Lower lobe of right lung (tissue), 2 donors: Measurements from ENCODE around the gene SH3PXD2B. TPM values are rescaled to one million over a fixed set of nuclear protein-coding genes. Genes with fewer than 3 reads are reported as not detected.

Experiments used
- ATAC-seq, 2 donors: fragments of 200-7000 bp; cut with Tn5 transposase; one replicate each; pipeline ENCODE4 v1.9.1; 2020 to 2022; ENCODE audit warnings: mild to moderate bottlenecking in 2 of 2, moderate library complexity in 2 of 2
- DNase-seq: peaks from one replicate; pipeline ENCODE4 v3.0.0-alpha.2; 2020
- H3K27ac ChIP-seq: fragments of 200-600 bp; one replicate; pipeline ENCODE4 v1.8.0; 2022
- H3K27me3 ChIP-seq: fragments of 200-600 bp; one replicate; pipeline ENCODE4 v1.8.0; 2022; ENCODE audit warnings: low read depth
- H3K36me3 ChIP-seq: fragments of 200-600 bp; one replicate; pipeline ENCODE4 v1.8.0; 2022; ENCODE audit warnings: mild to moderate bottlenecking
- H3K4me1 ChIP-seq: fragments of 200-600 bp; one replicate; pipeline ENCODE4 v1.8.0; 2022
- H3K4me3 ChIP-seq: fragments of 200-600 bp; one replicate; pipeline ENCODE4 v1.8.0; 2022; ENCODE audit warnings: mild to moderate bottlenecking
- H3K9me3 ChIP-seq: fragments of 200-600 bp; one replicate; pipeline ENCODE4 v1.8.0; 2022
- CTCF ChIP-seq: fragments of 200-600 bp; IDR thresholded peaks from one replicate; pipeline ENCODE4 v1.8.0; 2022; ENCODE audit warnings: antibody characterized with exemption, mild to moderate bottlenecking
- intact Hi-C: fragments of 100-400 bp; cut with DNase I; formaldehyde crosslinking; loops from one replicate; pipeline ENCODE4 v1.11.0; 2022
- total RNA-seq: library from RNA; stranded (reverse); fragmentation: NEBNext Ultra II Directional; extraction: Animal tissue kit (Norgen Biotek cat#: 25700); gene quantifications from one replicate; pipeline ENCODE4 v1.2.1, GENCODE V29; 2021
- donor health status: DM: no; HTN: yes; CAD: no; lungs with severe emphysema.

The SH3PXD2B gene
- total RNA-seq, 1 donor from 2014 or later, result 49.8 TPM

GRCh38 chr5:172498431-172499129 is 44.3 kb upstream of the SH3PXD2B start:
- Histone ChIP-seq H3K4me3 (no peak overlapping the region), H3K27ac (no peak overlapping the region), H3K36me3 (no peaks in the 10 kb centered on the region), H3K4me1 (peaks cover 12% of the 10 kb centered on the region), H3K9me3 (no peaks in the 10 kb centered on the region), H3K27me3 (no peaks in the 10 kb centered on the region)
- ATAC-seq, result no peak
- intact Hi-C loops, result no loop called here
- TF ChIP-seq CTCF, result no peak
- DNase-seq, result no peak

- Histone ChIP-seq H3K4me1 (peaks cover 12% of the 10 kb centered on the region), H3K36me3 (no peaks in the 10 kb centered on the region), H3K4me3 (no peak overlapping the region), H3K27ac (no peak overlapping the region), H3K27me3 (no peaks in the 10 kb centered on the region), H3K9me3 (no peaks in the 10 kb centered on the region)
- TF ChIP-seq CTCF, result no peak
- ATAC-seq (no peak), DNase-seq (no peak)
- intact Hi-C loops, result no loop called here
Measured at GRCh38 chr5:172497591-172498255, 43.4 kb upstream of the SH3PXD2B start.

- H3K4me3 ChIP-seq, result no peak overlapping the region
- ATAC-seq (peak in 1 of 2 donors; percentile 54), DNase-seq (no peak)
- H3K36me3 ChIP-seq, result no peaks in the 10 kb centered on the region
- H3K9me3 ChIP-seq, result no peaks in the 10 kb centered on the region
- H3K4me1 ChIP-seq, result peaks cover 12% of the 10 kb centered on the region
- H3K27me3 ChIP-seq, result no peaks in the 10 kb centered on the region
- H3K27ac ChIP-seq, result peak overlapping the region; percentile 21
- no peak for TF ChIP-seq CTCF
- intact Hi-C loops, result no loop called here
Measured at GRCh38 chr5:172496671-172497371, 42.5 kb upstream of the SH3PXD2B start.

- intact Hi-C loops, result no loop called here
- no peaks in the 10 kb centered on the region for H3K27me3 ChIP-seq
- ATAC-seq, result no peak
- H3K4me1 ChIP-seq, result peaks cover 12% of the 10 kb centered on the region
- H3K27ac ChIP-seq, result no peak overlapping the region
- no peak overlapping the region for H3K4me3 ChIP-seq
- no peaks in the 10 kb centered on the region for H3K36me3 ChIP-seq
- no peak for TF ChIP-seq CTCF
- no peaks in the 10 kb centered on the region for H3K9me3 ChIP-seq
- no peak for DNase-seq
Measured at GRCh38 chr5:172494630-172495505, 40.5 kb upstream of the SH3PXD2B start.

GRCh38 chr5:172493906-172494305 is 39.6 kb upstream of the SH3PXD2B start:
- no peaks in the 10 kb centered on the region for H3K36me3 ChIP-seq
- H3K9me3 ChIP-seq, result no peaks in the 10 kb centered on the region
- no peak for TF ChIP-seq CTCF
- no peak overlapping the region for H3K4me3 ChIP-seq
- ATAC-seq (no peak), DNase-seq (no peak)
- no peaks in the 10 kb centered on the region for H3K27me3 ChIP-seq
- no peak overlapping the region for H3K27ac ChIP-seq
- intact Hi-C loops, result no loop called here
- H3K4me1 ChIP-seq, result peaks cover 12% of the 10 kb centered on the region
